HL-60 (cell line): Measurements from ENCODE around the gene RIN1.

Experiments used
- DNase-seq, 2 experiments: peaks; one replicate each; pipeline ENCODE4 v3.0.0-alpha.2; 2010 to 2020; ENCODE audit warnings: low read depth in 1 of 2, low spot score in 1 of 2
- H3K27ac ChIP-seq: fragments of 250-450 bp; sonication (Bioruptor Pico); replicated peaks from 2 replicates; pipeline ENCODE4 v1.5.1; 2020; ENCODE audit warnings: mild to moderate bottlenecking, moderate library complexity
- H3K27me3 ChIP-seq: fragments of 250-450 bp; sonication (Bioruptor Pico); 2 replicates; pipeline ENCODE4 v1.5.1; 2021; ENCODE audit warnings: mild to moderate bottlenecking, moderate library complexity; ENCODE audit not compliant: insufficient read depth, poor library complexity, severe bottlenecking
- H3K4me3 ChIP-seq: replicated peaks from 2 replicates; pipeline ENCODE4 v1.5.1; 2011; ENCODE audit warnings: mild to moderate bottlenecking, control low read depth, low read length; ENCODE audit not compliant: insufficient read depth
- CTCF ChIP-seq: IDR thresholded peaks from one replicate; pipeline ENCODE4 v1.5.1; 2011; ENCODE audit warnings: low read length, control low read depth, inconsistent platforms; ENCODE audit not compliant: insufficient read depth
- GABPA ChIP-seq: IDR thresholded peaks from 2 replicates; pipeline ENCODE4 v1.6.1; 2012; ENCODE audit warnings: low read depth
- POLR2AphosphoS5 ChIP-seq: IDR thresholded peaks from 2 replicates; pipeline ENCODE4 v1.6.1; 2012; ENCODE audit warnings: low read depth
- REST ChIP-seq: IDR thresholded peaks from 2 replicates; pipeline ENCODE4 v1.6.1; 2012; ENCODE audit warnings: low read depth; ENCODE audit not compliant: insufficient replicate concordance
- SPI1 ChIP-seq: IDR thresholded peaks from 2 replicates; pipeline ENCODE4 v1.6.1; 2012; ENCODE audit warnings: low read depth, mild to moderate bottlenecking, borderline replicate concordance

The RIN1 gene

GRCh38 chr11:66313321-66314185, 22.7 kb downstream of the RIN1 start:
- no peak overlapping the region; the same call in 1 of the 2 replicates for H3K4me3 ChIP-seq
- TF ChIP-seq GABPA (no peak), REST (no peak)
- no peak for DNase-seq
- H3K27me3 ChIP-seq = no peaks in the 10 kb centered on the region
- peak overlapping the region; percentile 22; the same call in 1 of the 2 replicates for H3K27ac ChIP-seq

GRCh38 chr11:66312549-66313320, 23.5 kb downstream of the RIN1 start:
- no peak for TF ChIP-seq SPI1
- no peak for TF ChIP-seq GABPA
- no peak for TF ChIP-seq REST
- no peak for TF ChIP-seq CTCF
- TF ChIP-seq POLR2AphosphoS5 = no peak
- no peaks in the 10 kb centered on the region for H3K27me3 ChIP-seq
- H3K4me3 ChIP-seq = peak overlapping the region; percentile 40
- peak; percentile 95 to 98 for DNase-seq
- peak overlapping the region; percentile 46 for H3K27ac ChIP-seq

- Histone ChIP-seq H3K27me3 (no peaks in the 10 kb centered on the region), H3K27ac (peak overlapping the region; percentile 46), H3K4me3 (peak overlapping the region; percentile 40)
- TF ChIP-seq POLR2AphosphoS5 (no peak), SPI1 (no peak), CTCF (no peak), GABPA (no peak), REST (no peak)
- DNase-seq = peak; percentile 79 to 91
These were observed 24.2 kb downstream of the RIN1 start for GRCh38 chr11:66311965-66312548.
